GM13977 (cell line): Measurements from ENCODE around the gene CCDC12.

Experiments used
- DNase-seq: peaks from one replicate; pipeline ENCODE4 v3.0.0; 2012; ENCODE audit warnings: low spot score
- in situ Hi-C: fragments of 300-500 bp; cut with MboI; formaldehyde crosslinking; loops from one replicate; pipeline ENCODE4 v1.12.0; 2022; ENCODE audit warnings: low sequenced_read_pairs, low pct_unique_long_range_greater_than_20kb, mixed read lengths, inconsistent platforms; ENCODE audit not compliant: unreplicated experiment
- TF ChIP-seq, protein P1 (sequence below): IDR thresholded peaks from 2 replicates; pipeline ENCODE4 v1.5.1; 2012; ENCODE audit warnings: mild to moderate bottlenecking, control low read depth; ENCODE audit not compliant: insufficient read depth; ENCODE audit errors: extremely low read depth, missing control alignments

The CCDC12 gene

DNA sequence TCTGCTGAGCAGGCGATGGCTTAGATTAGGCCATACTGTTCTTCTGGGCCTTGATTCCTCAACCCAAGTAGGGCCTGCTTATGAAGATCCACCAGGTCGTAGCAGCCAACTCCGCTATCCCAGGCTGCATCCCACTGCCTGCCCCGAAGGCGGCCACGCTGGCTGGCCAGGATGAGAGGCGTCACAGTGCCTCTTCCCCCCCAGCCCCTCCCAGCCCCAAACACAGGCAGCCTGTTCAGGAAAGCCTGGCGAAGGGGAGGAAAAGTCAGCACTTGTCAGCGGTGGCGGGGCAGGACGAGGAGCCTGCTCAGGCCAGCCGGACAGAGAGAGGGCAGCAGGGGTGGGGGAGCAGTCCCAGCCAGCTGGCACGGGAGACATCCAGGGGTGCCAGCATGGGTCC is 87.8 kb downstream of the CCDC12 start:
- TF ChIP-seq, protein P1, sequence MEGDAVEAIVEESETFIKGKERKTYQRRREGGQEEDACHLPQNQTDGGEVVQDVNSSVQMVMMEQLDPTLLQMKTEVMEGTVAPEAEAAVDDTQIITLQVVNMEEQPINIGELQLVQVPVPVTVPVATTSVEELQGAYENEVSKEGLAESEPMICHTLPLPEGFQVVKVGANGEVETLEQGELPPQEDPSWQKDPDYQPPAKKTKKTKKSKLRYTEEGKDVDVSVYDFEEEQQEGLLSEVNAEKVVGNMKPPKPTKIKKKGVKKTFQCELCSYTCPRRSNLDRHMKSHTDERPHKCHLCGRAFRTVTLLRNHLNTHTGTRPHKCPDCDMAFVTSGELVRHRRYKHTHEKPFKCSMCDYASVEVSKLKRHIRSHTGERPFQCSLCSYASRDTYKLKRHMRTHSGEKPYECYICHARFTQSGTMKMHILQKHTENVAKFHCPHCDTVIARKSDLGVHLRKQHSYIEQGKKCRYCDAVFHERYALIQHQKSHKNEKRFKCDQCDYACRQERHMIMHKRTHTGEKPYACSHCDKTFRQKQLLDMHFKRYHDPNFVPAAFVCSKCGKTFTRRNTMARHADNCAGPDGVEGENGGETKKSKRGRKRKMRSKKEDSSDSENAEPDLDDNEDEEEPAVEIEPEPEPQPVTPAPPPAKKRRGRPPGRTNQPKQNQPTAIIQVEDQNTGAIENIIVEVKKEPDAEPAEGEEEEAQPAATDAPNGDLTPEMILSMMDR: no peak
- in situ Hi-C loops: no loop called here
- DNase-seq: no peak

DNA sequence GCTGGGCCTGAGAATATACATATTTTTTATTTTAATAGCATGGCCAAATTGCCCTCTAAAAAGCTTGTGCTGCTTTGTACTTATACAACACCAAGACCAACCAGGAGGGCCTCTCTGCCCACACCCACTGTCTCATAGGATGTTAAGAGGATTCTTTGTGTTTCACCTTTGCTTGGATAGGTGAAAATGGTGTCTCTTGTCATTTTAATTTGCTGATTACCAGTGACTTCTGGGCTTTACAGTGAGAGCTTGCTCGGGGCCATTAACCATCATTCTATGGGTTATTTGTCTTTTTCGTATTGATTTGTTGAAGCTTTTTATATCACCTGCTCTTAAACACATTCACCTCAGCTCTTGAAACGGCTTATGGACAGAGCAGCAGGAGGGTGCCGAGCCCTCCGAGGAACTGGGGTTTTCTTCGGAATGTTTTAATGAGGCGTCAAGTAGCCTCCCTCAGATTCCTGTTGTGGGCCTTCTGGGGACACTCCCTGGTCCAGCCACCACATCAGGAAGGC is 88.5 kb downstream of the CCDC12 start:
- TF ChIP-seq, protein P1: no peak

DNA sequence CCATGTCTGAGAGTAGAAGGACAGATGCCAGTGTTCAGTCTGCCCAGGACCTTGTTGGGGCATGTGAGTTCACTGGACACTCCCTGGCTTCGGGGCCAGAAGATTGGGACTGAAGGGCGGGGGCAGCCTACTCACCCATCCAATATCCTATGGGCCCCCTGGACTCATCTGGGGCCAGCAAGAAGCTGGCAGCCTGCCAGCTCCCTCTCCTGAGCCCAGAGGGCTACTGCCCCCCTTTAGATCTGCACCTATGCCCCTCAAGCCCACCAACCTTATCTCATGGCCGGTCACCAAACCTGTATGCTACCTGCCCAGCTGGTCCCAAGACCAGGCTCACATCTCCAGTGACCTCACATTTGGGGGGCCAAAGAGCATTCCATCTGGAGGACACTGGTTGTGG is 90.9 kb downstream of the CCDC12 start:
- in situ Hi-C loops: no loop called here
- no peak for DNase-seq
- TF ChIP-seq, protein P1: no peak

More for the DNA sequence above, 88.5 kb downstream of the CCDC12 start:
- no peak for DNase-seq
- in situ Hi-C loops: no loop called here

DNA sequence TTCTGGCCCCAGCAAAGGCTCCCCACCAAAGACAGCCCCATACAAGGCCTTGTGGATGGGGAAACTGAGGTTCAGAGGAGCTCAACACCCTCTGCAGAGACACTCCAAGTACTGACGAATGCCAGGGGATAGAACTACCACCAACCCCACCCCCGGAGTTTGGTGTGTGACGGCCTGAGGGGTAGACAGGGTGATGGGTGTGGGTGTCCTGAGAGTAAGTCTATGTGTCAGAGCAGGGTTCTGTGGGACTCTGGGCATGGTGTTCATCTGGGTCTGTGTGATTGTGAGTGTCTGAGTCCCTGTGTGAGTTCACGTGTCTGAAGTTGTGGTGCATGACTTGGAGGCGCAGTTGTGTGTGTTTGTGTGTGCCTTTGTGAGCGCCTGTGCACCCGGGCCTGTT is 91.6 kb downstream of the CCDC12 start:
- TF ChIP-seq, protein P1: no peak
- in situ Hi-C loops: no loop called here
- DNase-seq: no peak

DNA sequence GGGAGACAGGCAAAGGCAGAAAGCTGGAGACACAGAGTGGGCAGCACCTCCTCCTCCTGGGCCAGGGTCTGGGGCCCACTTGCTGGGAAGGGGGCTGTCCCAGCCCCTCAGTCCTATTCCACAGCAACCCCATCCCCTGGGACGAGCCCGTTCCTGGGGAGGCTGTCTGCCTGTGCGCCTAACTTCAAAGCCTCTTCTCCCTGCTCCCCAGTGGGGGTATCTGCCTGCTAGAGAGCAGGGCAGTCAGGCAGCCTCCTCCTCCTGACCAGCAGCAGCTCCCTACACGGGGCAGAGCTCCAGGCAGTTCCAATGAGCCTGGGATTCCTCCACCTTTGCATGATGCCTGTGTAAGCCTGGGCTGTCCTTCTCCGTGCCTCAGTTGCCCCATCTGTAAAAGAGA is 92.1 kb downstream of the CCDC12 start:
- DNase-seq: no peak
- in situ Hi-C loops: no loop called here
- TF ChIP-seq, protein P1: no peak

DNA sequence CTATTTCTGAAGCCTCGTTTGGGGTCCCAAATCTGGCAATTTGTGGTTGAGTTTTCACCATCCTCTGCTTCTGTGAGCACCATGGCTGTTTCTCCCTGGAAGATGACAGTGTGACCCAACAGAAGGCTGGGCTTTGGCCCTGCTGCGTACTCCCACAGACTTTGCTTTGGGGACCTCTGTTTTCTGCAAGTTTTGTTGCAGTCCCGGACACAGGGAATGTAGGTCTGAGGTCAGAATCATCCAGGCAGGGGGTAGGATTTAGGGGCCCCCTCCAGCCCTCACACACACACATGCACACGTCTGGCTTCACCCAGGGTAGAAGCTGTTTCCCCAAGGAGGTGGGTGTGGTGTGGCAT is 92.7 kb downstream of the CCDC12 start:
- no peak for DNase-seq
- TF ChIP-seq, protein P1: no peak
- in situ Hi-C loops: no loop called here
